Thoracic aorta (tissue), 2 donors: ENCODE data around the gene NDRG3. TPM values are rescaled to one million over a fixed set of nuclear protein-coding genes. Genes with fewer than 3 reads are reported as not detected.
"Not testable (repeated sequence)": the region's sequence is repeated elsewhere in the genome, so short reads cannot be mapped to it uniquely, and the experiment has no call there.

ENCODE experiments used
- ATAC-seq: fragments of 150-250 bp; one replicate; pipeline ENCODE4 v1.8.0; 2017; ENCODE audit warnings: low read depth; ENCODE audit not compliant: insufficient number of reproducible peaks, low FRiP score
- DNase-seq: peaks from one replicate; pipeline ENCODE4 v3.0.0-alpha.2; 2020; ENCODE audit warnings: low spot score
- H3K27ac ChIP-seq, 2 donors: fragments of 200-600 bp; sonication (generic); 1 replicate in 1 of 2; 2 replicates in 1 of 2; pipeline ENCODE4 v1.5.1; 2016; ENCODE audit warnings: mild to moderate bottlenecking in 2 of 2, moderate library complexity in 2 of 2
- H3K27me3 ChIP-seq: fragments of 200-600 bp; sonication (generic); replicated peaks from 2 replicates; pipeline ENCODE4 v1.6.0; 2016; ENCODE audit warnings: mild to moderate bottlenecking; ENCODE audit not compliant: insufficient read depth
- H3K36me3 ChIP-seq: fragments of 200-600 bp; sonication (generic); one replicate; pipeline ENCODE4 v1.5.1; 2016
- H3K4me1 ChIP-seq, 2 donors: fragments of 200-600 bp; sonication (generic); 1 replicate in 1 of 2; 2 replicates in 1 of 2; pipeline versions ENCODE4 v1.5.1 to v1.6.0; 2016; ENCODE audit warnings: low read depth in 2 of 2, mild to moderate bottlenecking in 1 of 2; ENCODE audit not compliant: control insufficient read depth in 1 of 2
- H3K4me3 ChIP-seq: fragments of 200-600 bp; sonication (generic); 2 replicates; pipeline ENCODE4 v1.5.1; 2016; ENCODE audit warnings: mild to moderate bottlenecking
- H3K9me3 ChIP-seq: fragments of 200-600 bp; sonication (generic); 2 replicates; pipeline ENCODE4 v1.5.1; 2016
- total RNA-seq, 2 donors: library from RNA; depleted of rRNA; stranded (reverse); fragments of >200 nt; gene quantifications; one replicate each; pipeline versions ENCODE4 v1.1.0 to v1.2.3, GENCODE V29; 2016
- TF ChIP-seq, protein P1 (sequence below): fragments of 200-600 bp; sonication (generic); IDR thresholded peaks from one replicate; pipeline ENCODE4 v1.5.1; 2019; ENCODE audit warnings: antibody characterized with exemption

NDRG3 gene
- total RNA-seq, 2 donors from 2014 or later = 50.9 to 57.7 TPM

DNA sequence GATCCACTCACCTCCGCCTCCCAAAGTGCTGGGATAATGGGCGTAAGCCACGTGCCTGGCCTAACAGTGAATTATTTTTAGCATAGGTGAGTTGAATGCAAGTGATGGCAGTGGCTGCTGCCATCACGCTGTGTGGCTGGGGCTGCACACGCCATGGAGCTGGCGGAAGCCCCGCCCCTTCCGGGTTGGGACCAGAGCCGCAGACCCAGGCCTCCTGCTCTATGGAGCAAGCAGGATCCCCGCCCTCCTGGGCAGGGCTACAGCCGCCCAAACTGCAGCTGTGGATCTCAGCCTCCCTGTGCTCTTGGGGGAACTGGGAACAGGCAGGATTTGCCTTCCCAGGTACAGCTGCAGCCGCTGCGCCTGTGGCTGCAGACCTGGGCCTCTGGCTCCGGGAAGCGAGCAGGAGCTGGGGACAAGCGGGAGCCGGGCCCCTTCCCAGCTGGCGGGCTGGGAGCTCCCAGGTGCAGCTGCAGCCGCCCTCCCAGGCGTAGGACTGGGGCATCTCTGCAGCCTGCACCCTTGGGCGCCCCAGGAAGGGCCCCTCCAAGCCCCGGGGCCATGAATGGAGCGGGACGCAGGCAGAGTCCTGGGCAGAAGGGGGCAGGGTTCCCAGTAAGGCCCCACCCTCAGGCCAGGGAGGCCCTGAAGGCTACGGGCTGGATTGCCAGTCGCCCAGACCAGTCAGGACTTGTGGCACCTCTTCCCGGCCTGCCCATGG, 69.0 kb downstream of the NDRG3 start:
- peaks cover 29% of the 10 kb centered on the region for H3K36me3 ChIP-seq
- no peaks in the 10 kb centered on the region for H3K27me3 ChIP-seq
- no peak overlapping the region for H3K27ac ChIP-seq
- ATAC-seq (no peak), DNase-seq (no peak)
- TF ChIP-seq, protein P1, sequence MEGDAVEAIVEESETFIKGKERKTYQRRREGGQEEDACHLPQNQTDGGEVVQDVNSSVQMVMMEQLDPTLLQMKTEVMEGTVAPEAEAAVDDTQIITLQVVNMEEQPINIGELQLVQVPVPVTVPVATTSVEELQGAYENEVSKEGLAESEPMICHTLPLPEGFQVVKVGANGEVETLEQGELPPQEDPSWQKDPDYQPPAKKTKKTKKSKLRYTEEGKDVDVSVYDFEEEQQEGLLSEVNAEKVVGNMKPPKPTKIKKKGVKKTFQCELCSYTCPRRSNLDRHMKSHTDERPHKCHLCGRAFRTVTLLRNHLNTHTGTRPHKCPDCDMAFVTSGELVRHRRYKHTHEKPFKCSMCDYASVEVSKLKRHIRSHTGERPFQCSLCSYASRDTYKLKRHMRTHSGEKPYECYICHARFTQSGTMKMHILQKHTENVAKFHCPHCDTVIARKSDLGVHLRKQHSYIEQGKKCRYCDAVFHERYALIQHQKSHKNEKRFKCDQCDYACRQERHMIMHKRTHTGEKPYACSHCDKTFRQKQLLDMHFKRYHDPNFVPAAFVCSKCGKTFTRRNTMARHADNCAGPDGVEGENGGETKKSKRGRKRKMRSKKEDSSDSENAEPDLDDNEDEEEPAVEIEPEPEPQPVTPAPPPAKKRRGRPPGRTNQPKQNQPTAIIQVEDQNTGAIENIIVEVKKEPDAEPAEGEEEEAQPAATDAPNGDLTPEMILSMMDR = no peak
- H3K9me3 ChIP-seq = no peaks in the 10 kb centered on the region
- no peak overlapping the region for H3K4me3 ChIP-seq
- no peaks in the 10 kb centered on the region for H3K4me1 ChIP-seq

DNA sequence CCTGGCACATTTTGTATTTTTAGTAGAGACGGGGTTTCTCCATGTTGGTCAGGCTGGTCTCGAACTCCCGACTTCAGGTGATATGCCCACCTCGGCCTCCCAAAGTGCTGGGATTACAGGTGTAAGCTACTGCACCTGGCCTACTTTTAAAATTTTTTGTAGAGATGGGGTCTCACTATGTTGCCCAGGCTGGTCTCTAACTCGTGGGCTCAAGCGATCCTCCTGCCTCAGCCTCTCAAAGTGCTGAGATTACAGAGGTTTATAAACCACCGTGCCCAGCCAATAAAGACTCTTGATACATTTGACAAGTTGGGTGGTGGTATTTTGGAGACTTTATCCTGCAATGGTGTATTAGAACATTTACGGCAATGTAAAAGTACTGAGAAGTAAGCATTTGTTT, 70.3 kb downstream of the NDRG3 start:
- ATAC-seq, H3K4me3 ChIP-seq, H3K27me3 ChIP-seq, H3K4me1 ChIP-seq, DNase-seq, H3K9me3 ChIP-seq, H3K27ac ChIP-seq: not testable (repeated sequence)
- peaks cover 29% of the 10 kb centered on the region for H3K36me3 ChIP-seq

DNA sequence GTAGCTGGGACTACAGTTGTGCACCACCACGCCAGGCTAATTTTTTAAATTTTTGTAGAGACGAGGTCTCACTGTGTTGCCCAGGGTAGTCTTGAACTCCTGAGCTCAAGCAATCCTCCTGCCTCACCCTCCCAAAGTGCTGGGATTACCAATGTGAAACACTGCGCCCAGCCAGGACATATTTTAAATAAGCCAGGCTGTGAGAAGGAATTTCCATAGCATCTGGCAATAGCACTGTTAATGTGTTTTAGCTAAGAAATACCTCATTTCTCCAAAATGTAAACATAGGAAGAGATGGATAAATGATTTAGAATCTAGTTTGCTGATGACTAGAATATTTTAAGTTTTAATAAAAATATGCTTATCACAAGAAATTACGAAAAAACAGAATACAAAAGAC, 72.9 kb downstream of the NDRG3 start:
- no peak for ATAC-seq
- H3K27me3 ChIP-seq = no peaks in the 10 kb centered on the region
- H3K36me3 ChIP-seq = peaks cover 19% of the 10 kb centered on the region
- TF ChIP-seq, protein P1 = no peak
- no peak overlapping the region for H3K4me3 ChIP-seq
- no peaks in the 10 kb centered on the region for H3K4me1 ChIP-seq
- DNase-seq = no peak
- no peak overlapping the region for H3K27ac ChIP-seq
- no peaks in the 10 kb centered on the region for H3K9me3 ChIP-seq

GRCh38 chr20:36670665-36671357, 75.1 kb downstream of the NDRG3 start:
- H3K36me3 ChIP-seq = peaks cover 11% of the 10 kb centered on the region
- no peaks in the 10 kb centered on the region for H3K9me3 ChIP-seq
- TF ChIP-seq, protein P1 = no peak
- H3K4me3 ChIP-seq = no peak overlapping the region
- no peaks in the 10 kb centered on the region for H3K4me1 ChIP-seq
- H3K27me3 ChIP-seq = no peaks in the 10 kb centered on the region
- DNase-seq = no peak
- ATAC-seq = no peak
- H3K27ac ChIP-seq = no peak overlapping the region

GRCh38 chr20:36666181-36666740, 79.6 kb downstream of the NDRG3 start:
- ATAC-seq = no peak
- DNase-seq = no peak
- Histone ChIP-seq H3K4me1 (no peaks in the 10 kb centered on the region), H3K9me3 (no peaks in the 10 kb centered on the region), H3K36me3 (peaks cover 31% of the 10 kb centered on the region), H3K4me3 (no peak overlapping the region), H3K27me3 (no peaks in the 10 kb centered on the region), H3K27ac (no peak overlapping the region)
- TF ChIP-seq, protein P1 = no peak
